GM19193 (cell line): Measurements from ENCODE around the gene SPACA9.

ENCODE experiments used
- POLR2A ChIP-seq: IDR thresholded peaks from 4 replicates; pipeline ENCODE4 v1.6.1; 2011; ENCODE audit not compliant: insufficient read depth, insufficient read length; ENCODE audit errors: extremely low read depth

SPACA9 gene

GRCh38 chr9:132855904-132856303, 22.8 kb upstream of the SPACA9 start:
- TF ChIP-seq POLR2A: no peak

- no peak for TF ChIP-seq POLR2A
Measured at GRCh38 chr9:132857031-132857430, 21.7 kb upstream of the SPACA9 start.

GRCh38 chr9:132857616-132858342, 20.9 kb upstream of the SPACA9 start:
- TF ChIP-seq POLR2A: no peak

- no peak for TF ChIP-seq POLR2A
Measured at GRCh38 chr9:132858751-132859150, 19.9 kb upstream of the SPACA9 start.

- TF ChIP-seq POLR2A: no peak
Measured at GRCh38 chr9:132861666-132862065, 17.0 kb upstream of the SPACA9 start.

- TF ChIP-seq POLR2A: no peak
Measured at GRCh38 chr9:132862533-132862932, 16.2 kb upstream of the SPACA9 start.

GRCh38 chr9:132863096-132863495, 15.6 kb upstream of the SPACA9 start:
- no peak for TF ChIP-seq POLR2A

- no peak for TF ChIP-seq POLR2A
Measured at GRCh38 chr9:132864277-132864676, 14.4 kb upstream of the SPACA9 start.

- no peak for TF ChIP-seq POLR2A
Measured at GRCh38 chr9:132864691-132865090, 14.0 kb upstream of the SPACA9 start.

GRCh38 chr9:132866898-132867297, 11.8 kb upstream of the SPACA9 start:
- TF ChIP-seq POLR2A: no peak

GRCh38 chr9:132869266-132869665, 9.4 kb upstream of the SPACA9 start:
- no peak for TF ChIP-seq POLR2A

GRCh38 chr9:132873403-132873802, 5.3 kb upstream of the SPACA9 start:
- TF ChIP-seq POLR2A: no peak

- TF ChIP-seq POLR2A: no peak
Measured at GRCh38 chr9:132875159-132875558, 3.5 kb upstream of the SPACA9 start.

- no peak for TF ChIP-seq POLR2A
Measured at GRCh38 chr9:132876849-132877248, 1.8 kb upstream of the SPACA9 start.

- no peak for TF ChIP-seq POLR2A
Measured at GRCh38 chr9:132877458-132877823, 1.3 kb upstream of the SPACA9 start.

GRCh38 chr9:132877824-132878694, 639 bp upstream of the SPACA9 start, which contains the start of gene AK8:
AK8 (minus strand) TSS chr9:132878284; CDS start chr9:132878255, 29 bp downstream.
- peak; percentile 45 for TF ChIP-seq POLR2A

- TF ChIP-seq POLR2A: no peak
Measured at GRCh38 chr9:132879457-132880323, 992 bp downstream of the SPACA9 start.
